ENCODE results near the gene CNRIP1.
"Not testable (repeated sequence)": the region's sequence is repeated elsewhere in the genome, so short reads cannot be mapped to it uniquely, and the experiment has no call there.

CNRIP1 gene

DNA sequence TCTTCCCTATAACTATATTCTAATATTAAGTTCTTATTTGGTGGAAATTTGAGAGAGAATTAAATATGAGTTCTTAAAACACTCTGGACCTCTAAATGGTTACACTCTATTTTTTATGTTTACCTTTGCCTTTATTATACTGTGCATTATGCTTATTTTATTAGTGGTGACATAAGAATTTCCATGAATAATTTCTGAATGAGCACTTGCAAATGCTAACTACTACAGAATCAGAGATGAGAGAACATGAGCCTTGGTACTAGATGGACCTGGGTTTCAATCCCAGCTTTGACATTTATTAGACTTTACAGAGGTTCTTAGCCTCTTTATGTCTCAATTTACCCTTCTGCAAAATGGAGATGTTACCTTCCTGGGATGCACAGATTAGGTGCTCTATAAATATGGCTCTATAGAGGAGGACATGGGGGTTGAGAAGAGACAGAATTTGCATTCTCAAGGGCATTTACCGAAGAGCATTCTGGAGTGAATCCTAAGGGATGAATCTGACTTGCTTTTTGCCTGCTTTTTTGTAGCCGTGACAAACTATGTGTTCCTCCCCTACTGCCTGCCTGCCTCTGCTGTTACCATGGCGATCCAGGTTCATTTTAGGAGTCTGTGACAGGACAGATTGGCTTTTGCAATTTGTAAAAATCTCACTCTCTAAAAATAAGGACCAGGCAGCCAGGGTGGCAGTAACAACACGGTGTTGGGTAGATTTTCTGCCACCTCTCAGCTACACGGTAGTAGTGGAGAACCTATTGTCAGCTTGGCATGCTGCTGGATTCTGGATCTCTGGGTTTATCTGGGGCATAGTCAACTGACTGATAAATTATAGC lies 20.7 kb upstream of the CNRIP1 start:
- no peak for DNase-seq

DNA sequence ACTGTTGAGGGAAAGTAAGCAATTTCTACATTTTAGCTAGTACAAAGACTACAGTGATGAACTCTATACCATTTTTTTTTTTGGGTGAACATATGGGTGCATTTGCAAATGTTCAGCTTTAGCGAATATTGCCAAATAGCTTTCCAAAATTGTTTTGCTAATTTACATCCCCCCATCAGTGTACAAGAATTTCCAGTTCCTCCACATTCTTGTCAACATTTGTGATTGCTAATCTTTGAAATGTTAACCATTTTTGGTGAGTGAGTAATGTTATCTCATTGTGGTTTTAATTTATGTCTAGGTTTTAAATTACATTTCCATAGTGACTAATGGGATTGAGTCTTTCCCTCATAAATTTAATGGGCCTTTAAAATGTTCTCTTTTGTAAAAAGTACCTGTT lies 16.4 kb upstream of the CNRIP1 start:
- no peak for DNase-seq

DNA sequence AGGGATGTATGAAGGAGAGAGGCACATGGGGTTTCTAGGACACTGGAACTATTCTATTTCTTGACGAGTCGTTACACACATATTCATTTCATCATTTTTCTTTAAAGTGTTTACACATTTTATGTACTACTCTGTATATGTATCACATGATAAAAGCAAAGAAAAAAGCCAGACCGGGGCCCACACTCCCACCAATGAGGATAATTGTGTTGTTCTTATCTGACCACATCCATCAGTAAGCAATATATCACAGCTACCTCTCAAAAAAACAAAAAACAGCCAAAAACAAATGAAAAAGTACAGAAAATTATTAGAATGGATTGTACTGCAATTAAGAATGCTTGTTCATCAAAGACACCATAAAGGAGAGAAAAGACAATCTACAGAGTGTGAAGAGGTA lies 14.2 kb upstream of the CNRIP1 start:
- DNase-seq = no peak

GRCh38 chr2:68333009-68333408 lies 13.3 kb upstream of the CNRIP1 start:
- DNase-seq = no peak

DNA sequence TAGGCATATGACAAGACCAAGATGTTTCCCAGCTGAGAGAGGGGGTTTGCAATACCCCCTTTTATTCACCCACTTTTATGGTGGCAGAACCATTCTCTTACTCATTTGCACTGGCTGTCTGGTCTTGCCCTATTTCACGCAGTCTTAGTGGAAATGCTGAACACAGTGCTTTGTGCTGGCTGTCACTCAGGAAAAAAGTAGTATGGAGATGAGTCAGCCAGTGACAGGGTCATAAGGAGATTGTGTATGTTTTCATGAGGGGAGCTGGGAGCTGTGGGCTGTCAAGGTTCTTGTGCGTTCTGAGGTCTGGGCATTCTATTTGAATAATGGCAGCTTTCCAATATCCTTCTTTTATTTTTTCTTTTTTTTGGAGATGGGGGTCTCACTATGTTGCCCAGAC lies 10.9 kb upstream of the CNRIP1 start:
- no peak for DNase-seq

DNA sequence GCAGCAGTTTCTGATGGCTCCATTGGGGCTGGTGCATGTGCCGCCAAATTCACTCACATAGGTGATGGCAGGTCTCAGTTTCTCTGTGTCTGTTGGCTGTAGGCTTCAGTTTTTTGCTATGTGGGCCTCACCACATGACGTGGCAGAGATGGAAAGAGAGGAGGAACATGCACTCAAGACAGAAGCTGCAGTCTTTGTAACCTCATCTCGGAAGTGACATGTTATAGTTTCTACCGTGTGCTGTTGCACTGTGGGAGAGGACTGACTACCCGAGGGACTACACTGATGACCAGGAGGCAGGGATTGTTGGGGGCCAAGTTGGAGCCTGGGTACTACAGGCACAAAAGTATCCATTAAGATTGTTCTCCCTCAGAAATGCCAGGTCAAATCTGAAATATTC lies 9.2 kb upstream of the CNRIP1 start:
- no peak for DNase-seq

GRCh38 chr2:68325056-68325455 lies 5.3 kb upstream of the CNRIP1 start:
- no peak for DNase-seq

DNA sequence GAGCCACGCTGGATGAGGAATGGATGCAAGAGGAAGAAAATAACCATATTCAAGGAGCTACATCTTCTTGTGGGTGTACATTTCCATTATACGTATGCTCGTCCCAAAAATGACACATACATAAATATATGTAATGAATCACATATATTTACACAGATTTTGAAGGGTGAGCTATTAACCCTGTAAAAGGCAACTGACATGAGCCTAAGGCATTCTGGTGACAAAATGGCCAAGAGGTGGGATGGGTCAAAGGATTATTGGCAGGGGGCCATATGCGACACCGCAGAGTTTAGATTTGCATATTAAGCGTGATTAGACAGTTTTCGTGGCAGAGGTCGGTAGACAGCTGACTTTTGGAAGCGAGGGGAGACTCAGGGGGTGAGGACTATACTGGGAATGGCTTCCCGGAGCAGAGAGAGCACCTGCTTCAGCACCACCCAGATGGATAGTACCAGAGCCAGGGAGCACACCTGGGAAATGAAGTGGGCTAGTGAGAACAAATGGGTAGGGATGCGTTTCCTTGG lies 431 bp upstream of the CNRIP1 start:
- DNase-seq = peak; percentile 73

- no peak for DNase-seq
Measured at GRCh38 chr2:68318914-68319397, 793 bp downstream of the CNRIP1 start.

DNA sequence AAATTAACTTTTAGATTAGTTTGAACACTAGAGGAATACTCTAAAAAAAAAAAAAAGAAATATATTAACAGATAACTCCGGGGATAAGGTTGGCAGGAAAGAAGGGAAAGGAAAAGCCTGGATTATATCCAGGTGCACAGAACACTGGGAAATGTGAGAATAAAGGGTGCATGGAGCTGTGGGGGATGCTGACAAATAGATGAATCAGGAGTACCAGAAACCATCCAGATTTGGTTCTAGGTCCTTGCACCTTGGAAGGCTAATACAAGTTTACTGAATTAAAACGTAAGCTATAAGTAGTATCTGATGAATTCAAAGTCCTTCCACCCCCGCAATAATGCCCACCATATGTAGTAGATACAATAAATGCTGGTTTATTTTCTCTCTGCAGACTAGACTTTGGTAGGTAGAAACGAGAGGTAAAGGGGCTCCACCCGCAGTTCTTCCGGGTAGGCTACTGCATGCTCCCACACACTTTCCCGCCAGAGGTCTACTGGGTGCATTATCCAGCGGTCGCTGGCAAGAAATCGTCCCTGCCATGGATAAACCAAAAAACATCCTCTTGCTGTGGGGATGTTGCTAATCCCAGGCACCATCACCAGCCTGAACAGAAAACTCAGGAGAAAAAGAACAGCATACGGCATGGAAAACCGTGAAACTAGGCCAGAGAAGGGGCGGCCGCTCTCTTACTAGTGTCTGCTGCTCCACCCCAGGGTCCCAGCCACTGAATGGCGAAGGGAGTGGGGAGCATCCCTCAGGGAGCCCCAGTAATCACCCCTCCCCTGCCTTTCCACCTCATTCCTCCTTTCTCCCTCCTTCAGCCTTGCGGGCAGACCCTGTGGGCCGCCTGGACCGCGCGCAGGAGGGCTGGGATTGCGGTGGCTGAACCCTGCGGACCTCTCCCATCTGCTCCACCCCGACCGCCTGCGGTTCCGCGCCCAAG lies 1.5 kb downstream of the CNRIP1 start:
- no peak for DNase-seq

- no peak for DNase-seq
Measured at GRCh38 chr2:68316111-68316510, 3.6 kb downstream of the CNRIP1 start.

DNA sequence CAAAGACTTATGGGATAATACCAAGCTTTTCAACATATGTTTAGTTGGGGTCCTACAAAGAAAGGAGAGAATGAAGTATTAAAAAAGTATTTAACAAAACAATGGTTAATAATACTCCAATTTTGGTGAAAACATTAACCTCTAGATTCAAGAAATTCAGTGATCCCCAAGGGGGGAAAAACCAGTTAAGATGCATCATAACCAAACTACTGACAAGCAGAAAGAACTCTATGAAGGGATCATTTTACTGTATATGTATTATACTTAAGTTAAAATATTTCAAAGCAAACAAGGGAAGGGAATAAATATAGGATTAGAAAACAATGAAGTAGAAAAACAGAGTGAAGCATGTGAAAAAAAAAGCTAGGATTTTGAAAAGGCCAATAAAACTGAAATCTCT lies 8.7 kb downstream of the CNRIP1 start:
- no peak for DNase-seq

- DNase-seq = no peak
Measured at GRCh38 chr2:68309426-68309825, 10.3 kb downstream of the CNRIP1 start.

DNA sequence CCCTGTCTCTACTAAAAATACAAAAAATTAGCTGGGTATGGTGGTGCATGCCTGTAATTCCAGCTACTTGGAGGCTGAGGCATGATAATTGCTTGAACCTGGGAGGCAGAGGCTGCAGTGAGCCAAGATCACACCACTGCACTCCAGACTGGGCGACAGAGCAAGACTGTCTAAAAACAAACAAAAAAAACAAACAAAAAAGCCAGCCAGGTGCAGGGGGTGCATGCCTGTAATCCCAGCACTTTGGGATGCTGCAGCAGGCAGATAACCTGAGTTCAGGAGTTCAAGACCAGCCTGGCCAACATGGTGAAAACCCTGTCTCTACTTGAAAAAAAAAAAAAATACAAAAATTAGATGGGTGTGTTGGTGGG lies 15.9 kb downstream of the CNRIP1 start:
- DNase-seq = not testable (repeated sequence)

DNA sequence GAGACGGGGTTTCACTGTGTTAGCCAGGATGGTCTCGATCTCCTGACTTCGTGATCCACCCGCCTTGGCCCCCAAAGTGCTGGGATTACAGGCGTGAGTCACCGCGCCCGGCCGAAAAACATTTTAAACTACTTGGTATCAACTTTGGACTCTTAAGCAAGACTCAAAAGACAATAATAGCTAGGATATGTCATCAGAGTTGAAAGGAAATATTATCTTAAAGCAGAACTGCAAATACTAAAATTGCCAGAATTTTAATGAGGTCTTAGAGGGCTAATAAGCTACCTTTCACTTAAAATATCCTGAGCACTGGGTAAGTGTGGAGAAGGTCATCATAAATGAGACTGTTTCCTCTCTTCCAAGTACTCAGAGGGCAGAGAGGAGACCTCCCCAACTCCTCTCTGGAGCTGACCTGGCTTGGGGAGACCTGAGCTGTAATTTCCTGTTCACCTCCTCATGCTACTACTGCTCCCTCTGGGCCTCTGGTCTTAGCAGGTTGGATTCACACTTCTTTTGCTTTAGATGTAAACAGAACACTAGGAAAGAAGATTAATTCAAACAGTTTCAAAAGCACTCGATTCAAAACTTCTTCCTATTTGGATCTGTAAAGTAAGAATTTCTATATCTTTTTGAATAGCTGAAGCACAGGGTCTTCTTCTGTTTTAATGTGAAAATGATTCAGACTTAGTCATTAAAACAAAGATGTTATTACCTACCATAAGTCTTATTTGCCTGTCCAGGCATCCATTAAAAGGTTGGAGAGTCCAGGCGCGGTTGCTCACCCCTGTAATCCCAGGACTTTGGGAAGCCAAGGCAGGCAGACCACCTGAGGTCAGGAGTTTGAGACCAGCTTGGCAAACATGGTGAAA lies 16.5 kb downstream of the CNRIP1 start:
- no peak for DNase-seq

- no peak for DNase-seq
Measured at GRCh38 chr2:68302281-68302875, 17.4 kb downstream of the CNRIP1 start.

DNA sequence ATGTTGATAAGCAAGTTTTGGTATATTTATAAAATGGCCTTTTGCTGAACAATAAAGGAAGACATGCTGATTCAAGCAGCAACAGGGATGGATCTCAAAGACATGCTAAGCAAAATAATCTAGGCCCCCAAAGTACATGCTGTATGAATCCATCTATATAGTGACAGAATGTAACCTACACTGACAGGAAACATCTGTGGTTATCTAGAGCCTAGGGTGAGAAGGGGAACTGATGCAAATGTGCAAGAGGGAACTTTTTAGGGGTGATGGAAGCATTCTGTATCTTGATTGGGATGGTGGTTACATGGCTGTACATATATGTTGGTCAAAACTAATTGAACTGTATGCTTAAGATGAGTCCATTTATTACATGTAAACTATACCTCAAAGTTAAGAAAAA lies 24.2 kb downstream of the CNRIP1 start:
- DNase-seq = no peak

- DNase-seq = no peak
Measured at GRCh38 chr2:68294913-68295312, 24.8 kb downstream of the CNRIP1 start.

- no peak for DNase-seq
Measured at GRCh38 chr2:68294187-68294586, 25.6 kb downstream of the CNRIP1 start.

- no peak for DNase-seq
Measured at GRCh38 chr2:68293755-68294154, 26.0 kb downstream of the CNRIP1 start.

GRCh38 chr2:68293024-68293423 lies 26.7 kb downstream of the CNRIP1 start:
- no peak for DNase-seq

GRCh38 chr2:68292108-68292710 lies 27.5 kb downstream of the CNRIP1 start:
- no peak for DNase-seq

Data from NCI-H1105 (cell line).